HEK293 (cell line): ENCODE data around the gene GDAP2.

Source experiments
- CTCF ChIP-seq: fragments of 450-650 bp; formaldehyde crosslinking; IDR thresholded peaks from 2 replicates; pipeline ENCODE4 v1.5.1; 2016; ENCODE audit warnings: missing biosample characterization, missing genetic modification characterization
- GLIS1 ChIP-seq: fragments of 450-650 bp; formaldehyde crosslinking; IDR thresholded peaks from 2 replicates; pipeline ENCODE4 v1.5.1; 2016; ENCODE audit warnings: missing biosample characterization, missing genetic modification characterization
- PRDM10 ChIP-seq: fragments of 450-650 bp; formaldehyde crosslinking; IDR thresholded peaks from 2 replicates; pipeline ENCODE4 v1.5.1; 2016; ENCODE audit warnings: missing biosample characterization, missing genetic modification characterization
- YY1 ChIP-seq: fragments of 450-650 bp; formaldehyde crosslinking; IDR thresholded peaks from 2 replicates; pipeline ENCODE4 v1.5.1; 2018; ENCODE audit warnings: missing biosample characterization, missing genetic modification characterization
- ZBTB11 ChIP-seq: fragments of 450-650 bp; formaldehyde crosslinking; conservative IDR thresholded peaks from 2 replicates; pipeline ENCODE4 v1.5.1; 2016; ENCODE audit warnings: low read depth, missing biosample characterization, missing genetic modification characterization
- ZBTB7A ChIP-seq: fragments of 450-650 bp; formaldehyde crosslinking; IDR thresholded peaks from 2 replicates; pipeline ENCODE4 v1.5.1; 2016; ENCODE audit warnings: low read depth, missing biosample characterization, missing genetic modification characterization
- ZNF274 ChIP-seq, 2 experiments: fragments of 200-500 bp in 1 of 2; fragments of 450-650 bp in 1 of 2; sonication (Bioruptor generic) in 1 of 2; formaldehyde crosslinking in 1 of 2; IDR thresholded peaks; 2 replicates each; pipeline versions ENCODE4 v1.5.1 to v1.6.1; 2014 to 2016; ENCODE audit warnings: borderline replicate concordance in 1 of 2, inconsistent platforms in 1 of 2, low read length in 1 of 2, missing biosample characterization in 1 of 2, missing genetic modification characterization in 1 of 2
- ZNF302 ChIP-seq: fragments of 450-650 bp; formaldehyde crosslinking; IDR thresholded peaks from 2 replicates; pipeline ENCODE4 v1.5.1; 2016; ENCODE audit warnings: missing biosample characterization, missing genetic modification characterization, low read depth
- ZNF580 ChIP-seq: fragments of 450-650 bp; formaldehyde crosslinking; IDR thresholded peaks from 2 replicates; pipeline ENCODE4 v1.5.1; 2016; ENCODE audit warnings: missing biosample characterization, missing genetic modification characterization
- ZNF600 ChIP-seq: fragments of 450-650 bp; formaldehyde crosslinking; IDR thresholded peaks from 2 replicates; pipeline ENCODE4 v1.5.1; 2016; ENCODE audit warnings: missing biosample characterization, missing genetic modification characterization
- ZNF776 ChIP-seq: fragments of 450-650 bp; formaldehyde crosslinking; IDR thresholded peaks from 2 replicates; pipeline ENCODE4 v1.5.0; 2017; ENCODE audit warnings: missing biosample characterization, missing genetic modification characterization, borderline replicate concordance

GRCh38 chr1:117971777-117972176, 42.4 kb upstream of the GDAP2 start:
- TF ChIP-seq PRDM10 (tag by site-specific recombination) (no peak), GLIS1 (no peak), ZBTB11 (tag by site-specific recombination) (no peak), CTCF (tag by site-specific recombination) (no peak), ZNF274 (IDR thresholded peaks at IDR 0.05; ENCODE audit: low read length) (no peak), ZNF274 (tag by site-specific recombination; IDR thresholded peaks at IDR 0.05; ENCODE audit: borderline replicate concordance) (no peak), ZNF600 (tag by site-specific recombination) (no peak), ZBTB7A (tag by site-specific recombination) (no peak), ZNF776 (tag by site-specific recombination) (no peak), ZNF302 (tag by site-specific recombination) (no peak), ZNF580 (tag by site-specific recombination) (no peak), YY1 (tag by site-specific recombination) (no peak)
